Cerebellar nuclear complex (tissue), 1 donor: ENCODE results near the gene DGUOK.
"Not testable (repeated sequence)": the region's sequence is repeated elsewhere in the genome, so short reads cannot be mapped to it uniquely, and the experiment has no call there.

ENCODE experiments used
- DNase-seq, 2 experiments: peaks; one replicate each; lab custom pipeline; 2025; lab: John Stamatoyannopoulos, UW

DGUOK gene

GRCh38 chr2:73901143-73901542, 25.5 kb upstream of the DGUOK start:
- DNase-seq = no peak

GRCh38 chr2:73902284-73902683, 24.4 kb upstream of the DGUOK start:
- no peak for DNase-seq

- no peak for DNase-seq
Measured at GRCh38 chr2:73903313-73903712, 23.4 kb upstream of the DGUOK start.

- DNase-seq = not testable (repeated sequence)
Measured at GRCh38 chr2:73903949-73904613, 22.6 kb upstream of the DGUOK start.

GRCh38 chr2:73904952-73905351, 21.7 kb upstream of the DGUOK start:
- DNase-seq = no peak

- no peak for DNase-seq
Measured at GRCh38 chr2:73906847-73907505, 19.7 kb upstream of the DGUOK start.

- no peak for DNase-seq
Measured at GRCh38 chr2:73907840-73908452, 18.7 kb upstream of the DGUOK start.

- no peak for DNase-seq
Measured at GRCh38 chr2:73908689-73909652, 17.7 kb upstream of the DGUOK start.

GRCh38 chr2:73910873-73911547, 15.7 kb upstream of the DGUOK start:
- DNase-seq = no peak

- no peak for DNase-seq
Measured at GRCh38 chr2:73911548-73912208, 15.0 kb upstream of the DGUOK start.

- no peak for DNase-seq
Measured at GRCh38 chr2:73913414-73914054, 13.1 kb upstream of the DGUOK start.

- no peak for DNase-seq
Measured at GRCh38 chr2:73914667-73915066, 12.0 kb upstream of the DGUOK start.

GRCh38 chr2:73915437-73915993, 11.2 kb upstream of the DGUOK start:
- no peak for DNase-seq

GRCh38 chr2:73916666-73917065, 10.0 kb upstream of the DGUOK start:
- DNase-seq = no peak

GRCh38 chr2:73917296-73917695, 9.4 kb upstream of the DGUOK start:
- DNase-seq = no peak

GRCh38 chr2:73917696-73918207, 8.9 kb upstream of the DGUOK start:
- DNase-seq = no peak

GRCh38 chr2:73918856-73919255, 7.8 kb upstream of the DGUOK start:
- no peak for DNase-seq

GRCh38 chr2:73919596-73920228, 7.0 kb upstream of the DGUOK start:
- DNase-seq = no peak
